Common myeloid progenitor, CD34-positive (primary cell): ENCODE data around the gene MAP3K9.

Experiments used
- CTCF ChIA-PET: fragments of 350-600 bp; sonication (Branson Sonifier 250); formaldehyde crosslinking; loops from one replicate; lab custom pipeline; 2021; ENCODE audit warnings: antibody characterized with exemption; lab: Charles Lee
- POLR2A ChIA-PET: fragments of 350-600 bp; sonication (Branson Sonifier 250); formaldehyde crosslinking; loops from one replicate; lab custom pipeline; 2021; ENCODE audit warnings: antibody characterized with exemption; lab: Charles Lee
- DNase-seq, 3 donors: peaks; one replicate each; pipeline versions ENCODE4 v3.0.0 to v3.0.0-alpha.2; 2013
- H3K27ac ChIP-seq, 2 experiments: 1 replicate in 1 of 2; 2 replicates in 1 of 2; pipeline ENCODE4 v1.7.0; 2013; ENCODE audit warnings: inconsistent platforms in 2 of 2, low read length in 2 of 2, mild to moderate bottlenecking in 2 of 2, low read depth in 1 of 2, moderate library complexity in 1 of 2; ENCODE audit not compliant: severe bottlenecking in 2 of 2, insufficient read depth in 1 of 2, poor library complexity in 1 of 2
- H3K27me3 ChIP-seq, 5 experiments: replicated peaks in 2 of 5; 1 replicate in 3 of 5; 2 replicates in 2 of 5; pipeline versions ENCODE4 v1.6.1 to v1.7.0; 2013; ENCODE audit warnings: low read length in 4 of 5, mild to moderate bottlenecking in 2 of 5, moderate library complexity in 2 of 5, inconsistent platforms in 1 of 5; ENCODE audit not compliant: insufficient read depth in 5 of 5, control insufficient read depth in 4 of 5
- H3K36me3 ChIP-seq, 4 experiments: 1 replicate in 2 of 4; 2 replicates in 2 of 4; pipeline versions ENCODE4 v1.6.1 to v1.7.0; 2013; ENCODE audit warnings: low read length in 3 of 4, control low read depth in 1 of 4, mild to moderate bottlenecking in 1 of 4; ENCODE audit not compliant: control insufficient read depth in 4 of 4, insufficient read depth in 4 of 4
- H3K4me1 ChIP-seq, 4 experiments: 1 replicate in 3 of 4; 2 replicates in 1 of 4; pipeline versions ENCODE4 v1.6.1 to v1.7.1; 2013; ENCODE audit warnings: low read length in 3 of 4, mild to moderate bottlenecking in 3 of 4, control low read depth in 1 of 4, inconsistent platforms in 1 of 4, moderate library complexity in 1 of 4; ENCODE audit not compliant: control insufficient read depth in 4 of 4, insufficient read depth in 4 of 4; ENCODE audit errors: control extremely low read depth in 1 of 4
- H3K4me3 ChIP-seq, 7 experiments: 1 replicate in 4 of 7; 2 replicates in 3 of 7; pipeline versions ENCODE4 v1.5.1 to v1.7.0; 2013; ENCODE audit warnings: mild to moderate bottlenecking in 7 of 7, low read length in 6 of 7, moderate library complexity in 6 of 7, inconsistent platforms in 2 of 7, low read depth in 2 of 7, control low read depth in 1 of 7; ENCODE audit not compliant: insufficient read depth in 4 of 7, control insufficient read depth in 1 of 7; ENCODE audit errors: extremely low read depth in 1 of 7
- H3K9me3 ChIP-seq, 5 experiments: 1 replicate in 4 of 5; 2 replicates in 1 of 5; pipeline versions ENCODE4 v1.6.1 to v1.7.1; 2013; ENCODE audit warnings: low read length in 4 of 5, mild to moderate bottlenecking in 2 of 5, inconsistent platforms in 1 of 5, low read depth in 1 of 5, moderate library complexity in 1 of 5; ENCODE audit not compliant: control insufficient read depth in 4 of 5, insufficient read depth in 2 of 5; ENCODE audit errors: control extremely low read depth in 1 of 5
- WGBS: methylation state at CpG from one replicate; pipeline ENCODE4 v1.1.5; 2013; ENCODE audit not compliant: insufficient coverage; 5-methylcytosine and 5-hydroxymethylcytosine counted together

The MAP3K9 gene

DNA sequence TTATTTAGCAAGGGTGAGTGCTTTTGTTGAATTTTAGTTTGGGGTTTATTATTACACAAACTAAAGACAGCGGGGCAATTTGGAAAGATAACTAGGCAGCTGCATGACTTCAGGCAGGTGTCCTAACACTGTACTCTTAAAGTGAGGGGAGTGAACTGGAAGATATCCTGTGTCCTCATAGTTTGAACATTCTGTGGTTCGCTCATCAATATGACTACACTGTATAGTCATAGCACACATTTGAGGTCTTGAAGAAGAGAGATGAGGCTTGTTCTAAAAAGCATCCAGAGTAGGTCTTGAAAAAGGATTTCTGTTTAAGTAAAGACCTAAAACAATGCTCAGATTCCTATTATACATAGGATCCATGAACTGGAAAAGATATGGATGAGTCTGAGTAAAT lies 1.7 kb upstream of the MAP3K9 start:
- Histone ChIP-seq H3K27ac (no peak overlapping the region), H3K36me3 (no peaks in the 10 kb centered on the region), H3K27me3 (peaks cover 0 to 43% (median 0%) of the 10 kb centered on the region in 5 experiments), H3K4me1 (peaks cover 0 to 18% (median 8%) of the 10 kb centered on the region in 4 experiments), H3K4me3 (no peak overlapping the region), H3K9me3 (no peaks in the 10 kb centered on the region)
- ChIA-PET POLR2A (no interaction called here), CTCF (no interaction called here)
- no CpG with 5 or more reads among the region's 2 CpGs for WGBS
- DNase-seq = no peak

DNA sequence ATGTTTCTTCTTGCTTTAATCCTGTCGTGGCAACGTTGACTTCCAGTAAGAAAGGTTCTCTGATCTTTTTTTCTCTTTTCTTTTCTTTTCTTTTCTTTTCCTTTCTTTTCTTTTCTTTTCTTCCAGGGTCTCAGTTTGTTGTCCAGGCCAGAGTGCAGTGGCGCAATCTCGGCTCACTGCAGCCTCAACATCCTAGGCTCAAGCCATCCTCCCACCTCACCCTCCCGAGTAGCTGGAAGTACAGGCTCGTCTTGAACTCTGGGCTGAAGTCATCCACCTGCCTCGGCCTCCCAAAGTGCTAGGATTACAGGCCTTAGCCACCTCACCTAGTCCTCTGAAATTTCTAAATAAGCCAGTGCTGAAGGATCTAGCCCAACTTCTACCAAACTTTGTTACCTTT lies 1.3 kb upstream of the MAP3K9 start:
- no peak for DNase-seq
- Histone ChIP-seq H3K4me1 (peaks cover 0 to 18% (median 8%) of the 10 kb centered on the region in 4 experiments), H3K4me3 (no peak overlapping the region), H3K27ac (no peak overlapping the region), H3K36me3 (no peaks in the 10 kb centered on the region), H3K27me3 (peaks cover 0 to 47% (median 0%) of the 10 kb centered on the region in 5 experiments), H3K9me3 (no peaks in the 10 kb centered on the region)
- CTCF ChIA-PET = no interaction called here
- POLR2A ChIA-PET = no interaction called here
- 85% methylated on average over 3 of the region's 7 CpGs for WGBS

DNA sequence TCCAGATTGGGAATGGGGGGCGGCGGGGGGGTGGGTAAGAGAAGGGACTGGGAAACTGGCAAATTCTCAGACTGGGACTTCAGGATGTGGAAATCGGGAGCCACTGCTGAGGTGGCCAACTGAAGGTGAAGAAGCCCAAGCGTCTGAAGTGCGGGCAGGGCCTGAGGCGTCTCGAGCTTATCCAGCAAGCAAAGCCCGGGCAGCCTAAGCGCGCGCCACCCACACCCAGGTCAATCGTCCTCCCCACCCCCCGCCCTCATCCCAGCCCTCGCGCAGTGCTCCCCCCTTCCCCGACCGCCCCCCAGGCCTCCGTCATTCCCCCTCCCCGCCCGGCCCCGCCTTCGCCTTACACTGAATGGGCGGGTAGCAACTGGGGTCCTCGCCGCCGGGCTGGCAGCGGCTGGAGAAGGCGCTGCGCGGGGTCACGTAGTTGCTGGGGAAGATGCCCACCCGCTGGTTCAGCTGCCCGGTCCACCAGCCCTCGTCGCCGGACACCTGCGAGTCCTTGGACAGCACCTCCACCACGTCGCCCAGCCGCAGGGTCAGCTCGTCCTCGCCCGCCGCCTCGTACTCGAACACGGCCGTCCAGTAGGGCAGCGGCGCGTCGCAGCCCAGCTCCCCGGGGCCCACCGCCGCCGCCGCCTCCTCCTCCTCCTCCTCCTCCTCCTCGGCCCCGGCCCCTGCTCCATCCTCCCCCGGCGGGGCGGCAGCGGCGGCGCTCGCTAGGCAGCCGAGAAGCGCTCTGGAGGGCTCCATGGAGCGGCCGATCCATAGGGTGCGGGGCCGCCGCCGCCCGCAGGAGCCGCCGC lies 693 bp downstream of the MAP3K9 start:
- Histone ChIP-seq H3K27me3 (peaks cover 0 to 58% (median 0%) of the 10 kb centered on the region in 5 experiments), H3K36me3 (no peaks in the 10 kb centered on the region), H3K4me3 (peak overlapping the region; percentile 62 to 92 (median 69)), H3K27ac (no peak overlapping the region), H3K4me1 (peaks cover 2 to 18% (median 8%) of the 10 kb centered on the region in 4 experiments), H3K9me3 (no peaks in the 10 kb centered on the region)
- CTCF ChIA-PET = interaction anchor here (0.7 to 1.6 kb wide), 5 partner anchors 8 to 169 kb away, joined by 3 to 5 read pairs (median 3); no protein-coding TSS in a partner anchor
- POLR2A ChIA-PET = interaction anchor here (0.5 to 0.6 kb wide), 3 partner anchors 17 to 479 kb away, joined by 3 to 6 read pairs (median 4); no protein-coding TSS in a partner anchor
- peak in 2 of 3 donors; percentile 37 to 47 for DNase-seq
- WGBS = 0% methylated on average over 31 of the region's 77 CpGs

DNA sequence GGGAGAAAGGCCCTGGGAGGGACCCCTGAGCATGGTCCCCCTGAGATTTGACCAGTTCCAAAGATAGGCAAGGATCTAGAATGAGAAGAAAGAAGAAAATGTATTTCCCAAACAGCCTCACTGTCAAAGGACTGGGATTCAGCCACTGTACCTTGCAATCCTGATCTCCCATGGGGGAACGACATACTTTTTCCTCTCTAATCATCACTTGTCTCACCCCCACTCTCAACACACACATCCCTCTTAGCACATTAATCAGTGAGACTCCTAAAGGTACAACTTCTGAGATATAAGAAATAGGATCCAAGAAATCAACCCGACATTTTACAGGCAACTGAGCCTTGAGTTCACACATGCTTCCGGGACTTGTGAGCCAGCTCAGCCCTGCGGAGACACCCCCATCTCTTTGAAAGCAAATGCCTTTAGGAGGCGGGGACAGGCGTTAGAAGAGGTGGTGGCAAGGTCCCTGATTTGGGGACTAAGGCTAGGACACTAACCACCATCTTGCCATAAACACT lies 1.4 kb downstream of the MAP3K9 start:
- Histone ChIP-seq H3K4me1 (peaks cover 4 to 18% (median 8%) of the 10 kb centered on the region in 4 experiments), H3K4me3 (peak overlapping the region; percentile 19 to 92 (median 56)), H3K9me3 (no peaks in the 10 kb centered on the region), H3K27me3 (peaks cover 0 to 55% (median 0%) of the 10 kb centered on the region in 5 experiments), H3K27ac (no peak overlapping the region), H3K36me3 (no peaks in the 10 kb centered on the region)
- CTCF ChIA-PET = interaction anchor here (1.2 kb wide), 1 partner anchor 8 kb away, joined by 3 read pairs; no protein-coding TSS in a partner anchor
- DNase-seq = peak in 2 of 3 donors; percentile 77 to 80
- WGBS = 30% methylated on average over 1 of the region's 6 CpGs
- POLR2A ChIA-PET = interaction anchor here (0.5 kb wide), 1 partner anchor 479 kb away, joined by 6 read pairs; no protein-coding TSS in a partner anchor

DNA sequence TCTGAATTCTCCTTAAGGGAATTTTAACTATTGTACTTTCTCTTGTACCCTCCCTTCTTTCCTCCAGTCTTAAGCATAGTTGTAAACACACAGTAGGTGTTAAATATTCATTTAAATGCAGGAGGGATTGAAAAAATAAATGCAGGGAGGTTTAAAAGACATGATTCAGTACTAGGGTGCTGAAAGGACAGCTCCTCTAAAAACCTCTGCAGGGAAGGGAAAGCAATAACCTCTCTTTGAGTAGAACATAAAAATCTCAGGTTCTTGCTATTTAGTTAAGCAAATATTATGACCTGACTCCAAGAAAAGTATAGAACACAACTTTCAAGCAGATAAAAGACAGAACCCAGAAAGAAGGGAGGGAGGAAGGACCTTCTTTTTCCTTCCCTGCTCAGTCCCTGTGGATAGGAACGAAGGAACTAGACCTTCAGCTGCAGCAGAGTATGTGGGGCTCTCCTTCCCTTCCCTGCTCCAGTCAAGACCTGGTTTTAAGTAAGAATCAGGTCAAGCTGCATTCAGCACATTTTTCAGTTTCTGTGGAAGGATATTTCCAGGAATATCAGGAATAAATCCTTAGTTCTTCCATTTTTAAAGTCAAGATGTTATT lies 4.7 kb downstream of the MAP3K9 start:
- ChIA-PET POLR2A (no interaction called here), CTCF (interaction anchor here (1.4 to 1.7 kb wide), 4 partner anchors 11 to 18 kb away, joined by 3 to 5 read pairs (median 3); no protein-coding TSS in a partner anchor)
- no CpG with 5 or more reads among the region's 1 CpG for WGBS

DNA sequence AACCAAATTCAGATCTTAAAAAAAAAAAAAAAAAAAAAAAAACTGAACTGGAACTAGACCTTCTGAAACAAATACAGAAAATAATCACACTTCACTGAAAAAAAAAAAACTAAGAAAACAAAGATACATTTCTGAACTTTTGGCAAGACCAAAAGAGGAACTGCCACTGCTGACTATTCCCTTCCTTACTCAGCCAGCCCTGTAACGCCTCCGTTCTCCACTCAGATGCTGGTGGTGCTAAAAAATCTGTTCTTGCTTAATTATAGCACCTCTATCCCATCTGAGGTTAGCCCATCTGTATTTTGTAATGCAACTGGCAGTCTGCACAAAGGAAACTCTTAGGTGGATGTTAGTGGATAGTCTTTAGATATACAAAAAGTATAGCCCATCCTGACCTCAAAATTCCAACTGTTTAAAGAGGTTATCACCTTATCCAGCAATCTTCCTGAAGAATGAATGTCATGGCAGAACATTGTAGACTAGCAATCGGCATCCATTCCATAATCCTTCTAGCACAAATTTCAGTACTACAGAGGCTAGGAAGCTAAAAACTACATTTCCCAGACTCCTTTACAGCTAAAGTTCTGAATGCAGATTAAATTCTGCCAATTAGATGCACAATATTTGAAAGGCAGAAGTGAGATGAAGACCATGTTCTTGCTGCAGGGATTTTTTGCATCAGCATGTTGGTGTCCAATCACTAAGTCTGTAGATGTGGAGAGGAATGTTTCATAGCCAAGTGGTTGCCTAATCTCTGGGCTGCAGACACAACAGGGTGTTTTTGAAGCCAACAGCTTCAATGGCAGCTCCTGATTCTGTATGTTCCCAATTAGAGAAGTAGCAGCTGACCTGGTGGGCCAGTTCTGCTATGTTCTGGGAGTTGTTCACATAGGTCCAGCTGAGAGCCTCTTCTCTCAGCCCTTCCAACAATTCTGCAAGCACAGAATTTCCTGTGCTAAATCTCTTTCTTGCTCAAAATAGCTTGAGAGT lies 5.7 kb downstream of the MAP3K9 start:
- peaks cover 0 to 57% (median 0%) of the 10 kb centered on the region in 5 experiments for H3K27me3 ChIP-seq
- CTCF ChIA-PET = interaction anchor here (1.5 kb wide), 2 partner anchors 12 to 15 kb away, joined by 3 read pairs; no protein-coding TSS in a partner anchor

More for the DNA sequence above, 4.7 kb downstream of the MAP3K9 start:
- Histone ChIP-seq H3K27ac (no peak overlapping the region), H3K4me3 (no peak overlapping the region), H3K4me1 (peaks cover 4 to 12% (median 6%) of the 10 kb centered on the region in 4 experiments), H3K36me3 (no peaks in the 10 kb centered on the region), H3K27me3 (peaks cover 0 to 56% (median 0%) of the 10 kb centered on the region in 5 experiments), H3K9me3 (no peaks in the 10 kb centered on the region)
- DNase-seq = peak in 2 of 3 donors; percentile 53 to 54

More for the DNA sequence above, 5.7 kb downstream of the MAP3K9 start:
- DNase-seq = peak in 2 of 3 donors; percentile 61 to 71
- Histone ChIP-seq H3K4me3 (no peak overlapping the region), H3K27ac (no peak overlapping the region), H3K4me1 (peaks cover under 1 to 8% (median 6%) of the 10 kb centered on the region in 4 experiments), H3K9me3 (no peaks in the 10 kb centered on the region), H3K36me3 (no peaks in the 10 kb centered on the region)
- 50% methylated on average over 2 of the region's 3 CpGs for WGBS
- POLR2A ChIA-PET = no interaction called here
